Activated T-cell treated with anti-CD3 and anti-CD28 coated beads, Interleukin-2, amount 50 U/mL, for 48 hours (primary cell): ENCODE data around the gene KHDC4.

ENCODE experiments used
- DNase-seq, 2 experiments: peaks; one replicate each; pipeline ENCODE4 v3.0.0-alpha.2; 2020

Gene KHDC4

DNA sequence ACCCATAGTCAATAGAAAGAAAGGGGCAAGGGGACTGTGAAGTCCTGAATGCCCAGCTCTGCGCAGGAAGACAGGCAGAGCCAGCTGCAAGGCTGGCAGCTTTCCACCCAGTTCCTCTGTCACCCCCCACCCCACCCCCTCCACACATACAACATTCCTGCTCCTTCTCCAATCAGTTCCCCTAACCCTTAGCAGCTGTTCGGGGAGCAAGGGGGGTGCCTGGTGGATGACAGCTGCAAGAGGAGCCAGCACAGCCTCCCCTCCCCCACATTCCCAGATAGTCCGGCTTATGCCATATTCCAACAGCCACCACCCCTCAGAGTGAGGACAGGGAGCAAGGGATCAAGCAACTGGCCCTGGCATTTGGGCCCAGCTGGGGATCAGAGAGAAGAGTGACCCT, 34.5 kb upstream of the KHDC4 start:
- no peak for DNase-seq

DNA sequence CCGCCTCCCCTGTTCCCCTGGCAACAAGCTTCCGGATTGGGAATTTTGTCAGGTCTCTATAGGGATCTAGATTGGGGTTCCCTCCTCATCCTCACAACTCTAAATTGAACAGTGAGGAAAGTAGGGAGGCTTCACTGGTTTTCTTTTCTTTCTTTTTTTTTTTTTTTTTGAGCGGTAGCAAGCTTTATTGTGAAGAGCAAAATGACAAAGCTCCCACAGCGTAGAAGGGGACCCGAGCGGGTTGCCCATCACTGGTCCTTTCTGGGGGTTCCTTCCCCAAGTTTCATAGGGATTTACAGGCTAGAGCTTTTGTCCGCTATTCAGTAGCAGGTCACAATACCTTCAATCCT, 33.8 kb upstream of the KHDC4 start:
- DNase-seq = no peak

DNA sequence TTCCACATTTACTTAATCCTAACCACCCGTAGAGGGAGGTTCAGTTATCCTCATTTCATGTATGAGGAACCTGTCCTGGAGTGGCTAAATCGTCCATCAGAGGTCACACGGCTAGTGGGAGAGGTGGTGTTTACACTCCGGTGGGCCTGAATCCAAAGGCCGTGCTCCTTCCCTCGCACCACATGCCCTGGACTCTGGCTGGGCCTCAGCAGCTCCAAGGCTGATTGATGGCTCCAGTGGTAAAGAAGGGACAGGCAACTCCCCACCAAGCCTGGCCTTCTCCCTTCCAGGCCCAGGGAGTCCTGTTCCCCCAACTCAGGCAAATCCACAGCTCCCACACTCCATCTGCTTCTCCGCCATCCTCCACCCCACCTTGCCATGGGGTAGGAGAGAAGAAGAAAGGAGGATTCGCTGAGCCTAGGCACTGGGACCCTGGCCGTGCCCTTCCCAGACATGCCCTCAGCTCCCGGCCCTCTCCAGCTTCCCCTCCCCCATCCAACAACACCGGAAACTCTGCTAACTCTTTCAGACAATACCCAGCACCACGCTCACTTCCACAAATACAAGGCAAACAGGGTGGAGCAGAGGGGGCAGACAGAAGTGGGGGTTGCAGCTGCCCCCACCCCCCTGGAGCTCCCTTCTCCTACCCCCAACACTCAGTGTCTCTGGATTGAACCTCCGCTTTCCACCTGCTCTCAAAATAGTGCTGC, 33.3 kb upstream of the KHDC4 start:
- DNase-seq = no peak

DNA sequence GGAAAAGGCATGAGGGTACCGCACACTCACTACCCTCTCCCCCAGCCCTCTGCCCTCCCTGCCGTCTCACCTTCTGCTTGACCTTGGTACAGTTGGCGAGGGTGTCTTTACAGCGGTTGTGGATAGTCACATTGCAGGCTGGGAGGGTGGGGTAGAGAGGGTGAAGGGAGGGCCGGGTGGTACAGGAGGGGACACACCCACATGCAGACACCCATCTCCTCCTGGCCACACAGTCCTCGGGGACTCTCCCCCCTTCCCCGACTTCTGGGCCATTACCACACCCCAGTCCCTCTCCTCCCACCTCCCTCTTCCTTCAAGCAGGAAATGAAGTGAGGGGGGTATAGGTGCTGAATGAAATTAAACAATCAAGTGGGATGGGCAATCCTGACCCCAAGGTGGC, 32.5 kb upstream of the KHDC4 start:
- no peak for DNase-seq

DNA sequence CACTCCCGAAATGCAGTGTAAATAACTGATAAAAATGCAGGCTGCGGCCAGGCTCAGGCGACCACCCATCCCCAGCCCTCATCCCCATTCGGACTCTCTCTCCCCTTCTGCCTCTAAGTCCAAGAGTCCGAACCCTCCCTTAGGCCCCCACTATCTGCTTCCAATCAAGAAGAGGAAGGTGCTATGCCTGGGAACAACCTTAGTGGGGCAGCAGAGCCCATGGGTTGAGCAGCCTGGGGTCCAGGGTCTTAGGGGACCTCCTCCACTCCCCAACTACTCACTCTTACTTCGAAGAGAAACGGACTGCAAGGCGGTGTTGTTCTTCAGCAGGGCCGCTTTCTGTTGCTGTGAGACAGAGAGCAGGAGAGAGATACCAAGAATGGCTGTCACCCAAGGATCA, 31.9 kb upstream of the KHDC4 start:
- no peak for DNase-seq

DNA sequence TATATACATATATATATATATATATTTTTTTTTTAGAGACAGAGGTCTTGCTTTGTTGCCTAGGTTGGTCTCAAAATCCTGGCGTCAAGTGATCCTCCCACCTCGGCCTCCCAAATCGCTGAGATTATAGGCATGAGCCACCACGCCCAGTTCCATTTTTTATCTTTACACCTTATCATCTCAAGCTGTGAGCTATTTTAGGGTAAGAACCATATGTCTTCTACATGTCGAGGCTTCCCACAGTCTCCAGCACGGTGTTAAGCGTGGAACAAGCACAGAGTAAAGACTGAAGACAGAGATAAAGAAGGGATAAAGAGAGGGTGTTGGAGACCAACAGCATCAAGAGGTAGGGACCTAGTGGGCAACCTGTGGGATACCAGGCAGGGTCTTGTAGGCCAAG, 30.0 kb upstream of the KHDC4 start:
- DNase-seq = no peak

DNA sequence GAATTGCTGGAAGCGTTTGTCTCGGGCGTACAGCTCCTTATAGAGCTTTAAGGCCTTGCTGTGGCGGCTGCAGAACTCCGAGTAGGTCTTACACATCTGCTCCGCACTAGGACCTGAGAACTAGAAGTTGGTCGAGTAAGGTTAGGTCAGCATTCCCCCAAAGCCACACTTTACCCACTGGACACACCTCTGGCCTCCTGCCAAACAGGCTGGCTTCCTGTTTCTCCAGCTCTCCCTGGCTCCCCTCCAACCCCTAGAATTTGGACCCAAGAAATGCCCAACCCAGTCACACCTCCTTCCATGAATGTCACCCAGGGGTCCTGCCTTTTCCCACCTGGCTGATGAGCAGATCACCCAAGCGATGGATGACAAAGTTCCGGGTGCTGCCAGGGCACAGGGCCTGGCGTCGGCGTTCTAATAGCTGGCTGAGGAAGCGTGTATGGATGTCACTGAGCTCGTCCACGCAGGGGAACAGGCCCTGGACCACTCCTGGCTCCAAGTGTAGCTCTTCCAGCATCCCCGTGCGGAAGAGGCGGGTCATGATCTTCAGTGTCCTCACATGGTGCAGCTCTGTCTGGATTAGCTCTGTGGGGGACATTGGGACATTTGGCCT, 28.5 kb upstream of the KHDC4 start:
- no peak for DNase-seq

DNA sequence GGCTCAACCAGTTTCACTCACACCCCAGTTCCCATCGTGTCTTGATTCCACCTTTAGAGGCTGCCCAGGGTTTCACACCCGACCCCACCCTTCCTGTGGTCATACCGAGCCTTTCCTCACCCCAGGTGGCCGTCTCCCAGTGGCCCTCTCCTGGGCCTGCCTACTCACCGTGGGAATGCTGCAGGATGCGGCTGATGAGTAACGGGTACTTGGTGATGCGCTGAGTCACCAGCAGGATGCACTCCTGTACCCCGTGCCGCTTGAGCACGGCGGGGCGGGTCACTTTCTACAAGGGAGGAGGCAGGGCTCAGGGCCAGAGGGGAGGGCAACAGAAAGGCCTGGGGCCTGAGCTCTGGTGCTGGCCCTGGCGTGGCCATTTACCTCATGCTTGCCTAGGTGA, 27.7 kb upstream of the KHDC4 start:
- DNase-seq = no peak

DNA sequence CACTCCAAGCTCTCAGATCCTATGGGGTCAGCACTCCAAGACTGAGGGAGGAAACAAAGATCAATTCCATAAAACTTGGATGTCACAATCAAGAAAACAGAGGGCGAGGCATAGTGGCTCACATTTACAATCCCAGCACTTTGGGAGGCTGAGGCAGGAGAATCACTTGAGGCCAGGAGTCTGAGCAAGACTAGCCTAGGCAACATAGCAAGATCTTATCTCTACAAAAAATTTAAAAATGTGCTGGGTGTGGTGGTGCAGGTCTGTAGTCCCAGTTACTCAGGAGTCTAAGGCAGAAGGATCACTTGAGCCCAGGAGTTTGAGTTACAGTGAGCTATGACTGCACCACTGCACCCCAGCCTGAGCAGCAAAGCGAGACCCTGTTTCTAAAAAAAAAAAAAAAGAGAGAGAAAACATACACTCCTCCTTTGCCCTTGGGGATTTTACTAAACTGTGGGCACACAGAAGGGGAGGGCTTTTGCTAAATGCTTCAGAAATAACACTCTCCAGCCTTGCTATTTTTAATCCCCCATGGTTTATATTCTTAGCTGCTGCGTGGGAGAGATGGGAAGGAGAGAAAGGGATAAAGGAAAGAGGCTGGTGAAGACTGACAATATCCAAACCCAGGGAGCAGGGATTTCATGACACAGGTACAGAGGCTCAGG, 26.0 kb upstream of the KHDC4 start:
- DNase-seq = no peak

DNA sequence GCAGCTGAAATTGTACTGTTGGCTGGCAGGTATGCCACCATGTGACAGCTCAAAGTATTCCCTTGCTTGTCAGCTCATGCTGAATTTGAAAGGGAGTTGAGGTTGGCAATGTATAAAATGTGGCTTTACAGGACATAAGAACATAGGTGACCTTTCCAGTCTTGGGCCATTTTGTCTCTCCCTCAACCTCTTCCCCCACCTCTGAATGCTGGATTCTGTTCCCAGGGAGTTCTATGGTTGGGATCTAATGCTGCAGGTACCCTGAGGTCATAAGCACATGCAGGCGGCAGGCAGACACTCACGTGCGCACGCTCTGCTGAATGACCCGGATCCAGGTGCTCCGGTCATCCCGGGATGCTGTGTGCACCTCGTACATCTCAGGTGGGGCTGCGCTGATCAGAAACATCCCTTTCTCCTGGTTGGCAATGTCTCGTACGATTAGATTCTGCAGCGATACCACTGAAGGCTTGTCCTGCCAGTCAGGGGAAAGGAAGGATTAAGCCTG, 23.2 kb upstream of the KHDC4 start:
- no peak for DNase-seq

DNA sequence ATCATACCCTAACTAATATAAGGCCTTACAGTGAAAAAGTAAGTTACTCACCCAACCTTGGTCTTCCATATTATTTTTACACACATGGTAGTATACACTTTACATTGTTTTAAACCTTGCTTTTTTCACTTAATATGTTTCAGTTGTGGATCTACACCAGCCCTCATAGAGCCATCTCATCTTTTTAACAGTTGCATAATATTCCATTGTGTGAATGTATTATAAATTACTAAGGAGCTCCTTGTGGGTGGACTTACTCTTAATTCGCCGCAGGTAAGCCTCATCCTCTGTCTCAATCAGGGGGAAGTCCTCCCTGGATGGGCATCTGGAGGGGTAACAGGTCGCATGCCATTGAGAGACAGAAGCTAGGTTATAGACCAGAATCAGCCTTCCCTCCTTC, 20.4 kb upstream of the KHDC4 start:
- no peak for DNase-seq

DNA sequence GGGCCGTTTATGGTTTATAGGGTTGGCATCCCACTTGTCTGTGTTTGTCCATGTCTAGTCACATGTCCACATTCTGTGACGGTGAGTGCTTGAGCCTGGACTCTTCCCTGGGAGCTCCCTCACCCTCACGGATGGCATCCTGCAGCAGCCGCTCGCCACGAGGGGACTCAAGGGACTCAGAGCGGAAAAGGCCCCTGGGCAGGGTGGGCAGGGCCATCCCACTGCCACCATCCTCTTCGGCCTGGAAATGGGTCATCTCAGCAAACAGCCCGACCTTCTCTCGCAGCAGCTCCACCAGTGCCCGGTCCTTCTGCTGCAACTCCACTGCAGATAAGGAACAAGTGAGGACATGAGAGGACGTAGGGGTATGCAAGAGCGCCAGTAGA, 18.3 kb upstream of the KHDC4 start:
- no peak for DNase-seq

DNA sequence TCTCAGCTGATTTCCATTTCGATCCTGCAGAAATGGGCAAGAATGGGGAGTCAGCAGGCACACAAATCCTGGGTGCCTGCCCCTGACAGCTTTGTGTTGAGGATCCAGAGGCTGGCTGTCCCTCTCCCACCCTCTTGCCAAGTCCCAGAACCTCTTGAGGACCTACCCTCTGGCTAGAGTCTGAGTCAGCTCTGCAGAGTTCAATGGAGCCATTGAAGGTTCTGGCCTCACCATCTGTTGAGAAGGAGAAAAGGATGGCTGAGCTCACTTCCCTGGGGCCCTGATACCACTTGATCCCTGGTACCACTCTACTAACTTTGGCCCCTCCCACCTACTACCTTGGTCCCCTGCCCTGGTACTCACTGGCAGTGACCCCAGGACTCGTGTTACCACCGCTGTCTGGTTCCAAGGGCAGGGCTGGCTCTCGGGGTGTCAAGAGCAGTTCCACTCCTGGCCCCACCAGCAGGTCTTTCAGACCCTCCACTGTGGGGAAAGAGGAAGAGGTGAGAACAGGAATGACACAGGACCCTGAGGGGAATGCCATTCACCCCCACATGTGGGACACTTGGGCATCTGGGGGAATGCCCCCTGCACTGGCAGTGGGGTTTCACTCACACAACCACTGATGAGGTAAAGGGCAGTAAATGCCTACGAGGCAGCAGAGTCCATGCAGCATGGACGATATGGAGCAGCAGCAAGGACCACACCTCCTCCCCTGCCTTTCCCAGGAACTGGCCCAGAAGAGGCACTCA, 17.7 kb upstream of the KHDC4 start:
- DNase-seq = no peak

DNA sequence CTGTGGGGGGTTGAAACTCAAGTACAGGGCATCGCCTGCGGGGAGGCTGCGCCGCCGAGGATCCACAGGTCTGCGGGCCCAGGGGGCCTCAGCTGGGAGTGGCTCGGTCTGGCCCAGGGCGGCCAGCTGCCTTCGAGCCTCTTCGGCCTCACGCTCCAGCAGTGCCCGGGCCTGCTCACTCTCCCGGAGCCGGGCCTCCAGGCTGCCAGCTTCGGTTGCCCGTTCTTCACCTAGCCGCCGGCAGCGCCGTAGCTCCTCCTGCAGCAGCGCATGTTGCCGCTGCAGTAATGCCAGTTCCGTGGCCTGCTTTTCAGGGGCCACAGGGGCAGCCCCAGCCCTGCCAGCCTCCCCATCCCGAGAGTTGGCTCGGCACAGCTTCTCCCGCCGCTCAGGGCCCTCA, 16.6 kb upstream of the KHDC4 start:
- no peak for DNase-seq

DNA sequence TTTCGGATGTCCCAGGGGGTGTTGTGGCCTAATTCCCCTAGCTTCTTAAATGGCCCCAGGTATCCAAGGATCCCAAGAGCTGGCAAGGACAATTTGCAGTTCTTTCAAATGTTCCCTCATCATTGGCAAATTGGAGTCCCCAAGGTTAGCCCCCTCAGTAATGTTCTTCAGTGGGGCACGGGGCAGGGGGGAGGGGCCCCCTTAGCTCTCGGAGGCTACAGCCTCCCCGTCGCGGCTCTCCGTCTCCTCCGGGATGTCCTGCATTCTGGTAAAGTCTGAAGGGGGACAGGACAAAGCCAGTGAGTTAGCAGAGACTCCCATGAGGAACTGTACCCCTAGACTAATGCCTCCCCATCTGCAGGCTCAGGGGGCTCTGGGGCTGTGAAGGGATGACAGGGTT, 13.5 kb upstream of the KHDC4 start:
- no peak for DNase-seq

DNA sequence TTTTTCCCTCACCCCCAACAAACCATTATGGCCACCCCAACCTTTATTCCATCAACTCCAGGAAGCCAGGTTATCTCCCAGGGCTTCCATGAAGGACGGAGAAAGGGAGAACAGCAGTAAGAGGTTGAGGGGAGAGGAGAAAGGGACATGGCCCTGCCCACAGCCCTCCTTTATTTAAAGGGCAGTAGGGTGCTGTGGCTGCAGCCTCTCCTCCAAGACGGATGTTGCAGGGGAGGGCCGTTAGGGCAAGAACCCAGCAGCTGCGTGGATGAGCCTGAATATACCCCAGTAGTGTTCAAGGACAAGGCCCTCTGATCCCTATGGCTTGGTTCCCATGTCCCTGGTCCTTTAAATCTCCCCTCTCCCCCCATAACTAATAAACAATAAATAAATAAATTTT, 13.1 kb upstream of the KHDC4 start:
- DNase-seq = no peak

DNA sequence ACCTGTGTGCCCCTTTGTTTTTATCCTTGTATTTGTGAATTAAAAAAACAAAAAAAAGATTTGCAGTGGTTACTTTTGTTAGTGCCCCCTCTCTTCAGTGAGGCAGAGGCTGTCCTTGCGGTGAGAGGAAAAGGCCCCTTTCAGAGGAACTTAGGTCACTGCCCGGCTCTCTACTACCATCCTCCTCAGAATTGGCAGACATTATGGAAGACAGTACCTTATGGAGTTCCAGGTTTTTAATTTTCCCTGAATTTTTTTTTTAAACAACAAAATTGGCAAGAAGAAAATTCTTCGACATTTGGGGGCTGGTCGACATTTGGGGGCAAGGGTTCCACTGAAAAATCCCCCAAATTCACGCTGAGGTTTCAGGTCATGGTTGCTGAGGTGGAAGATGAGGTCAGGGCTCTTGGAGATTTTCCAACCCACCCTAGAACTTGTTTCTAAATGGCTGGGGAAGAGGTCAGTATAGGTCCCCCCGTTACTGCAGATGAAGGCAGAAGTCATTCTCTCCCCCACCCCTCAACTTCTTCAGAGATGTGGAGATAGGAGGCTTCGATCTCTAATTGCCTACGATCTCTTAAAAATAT, 12.5 kb upstream of the KHDC4 start:
- no peak for DNase-seq

DNA sequence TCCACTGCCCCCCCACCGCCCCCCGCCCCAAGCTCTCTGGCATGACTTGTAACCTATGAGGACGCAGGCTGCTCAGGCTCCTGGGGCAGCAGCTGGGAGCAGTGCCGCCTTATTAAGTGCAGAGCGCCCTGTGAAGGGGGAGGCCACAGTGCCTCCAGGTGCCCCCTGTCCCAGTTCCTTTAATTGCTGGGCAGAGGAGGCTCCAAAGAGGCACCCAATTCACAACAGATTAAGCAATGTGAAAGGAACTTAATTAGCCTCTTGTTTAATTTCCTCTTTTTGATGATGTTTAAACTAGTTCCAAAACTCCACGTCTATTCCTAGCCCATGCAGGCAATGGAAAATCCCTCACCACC, 10.2 kb upstream of the KHDC4 start:
- DNase-seq = no peak

DNA sequence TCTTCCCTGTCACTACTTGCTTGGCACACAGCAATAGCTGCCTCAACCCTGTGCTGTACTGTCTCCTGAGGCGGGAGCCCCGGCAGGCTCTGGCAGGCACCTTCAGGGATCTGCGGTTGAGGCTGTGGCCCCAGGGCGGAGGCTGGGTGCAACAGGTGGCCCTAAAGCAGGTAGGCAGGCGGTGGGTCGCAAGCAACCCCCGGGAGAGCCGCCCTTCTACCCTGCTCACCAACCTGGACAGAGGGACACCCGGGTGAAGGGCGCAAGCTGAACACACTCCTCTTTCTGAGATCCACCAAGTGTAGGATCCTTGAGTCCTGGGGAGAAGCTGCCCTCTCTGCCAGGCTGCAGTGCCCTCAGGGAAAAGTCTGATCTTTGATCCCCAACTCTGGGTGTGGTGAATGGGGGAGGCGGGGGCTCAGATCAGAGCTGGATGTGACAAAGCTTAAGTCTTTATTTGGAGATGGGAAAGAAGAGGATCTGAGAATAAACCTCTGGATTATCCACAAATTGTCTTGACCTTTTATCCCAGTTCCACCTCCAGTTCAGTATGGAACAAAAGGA, 8.4 kb upstream of the KHDC4 start:
- no peak for DNase-seq

DNA sequence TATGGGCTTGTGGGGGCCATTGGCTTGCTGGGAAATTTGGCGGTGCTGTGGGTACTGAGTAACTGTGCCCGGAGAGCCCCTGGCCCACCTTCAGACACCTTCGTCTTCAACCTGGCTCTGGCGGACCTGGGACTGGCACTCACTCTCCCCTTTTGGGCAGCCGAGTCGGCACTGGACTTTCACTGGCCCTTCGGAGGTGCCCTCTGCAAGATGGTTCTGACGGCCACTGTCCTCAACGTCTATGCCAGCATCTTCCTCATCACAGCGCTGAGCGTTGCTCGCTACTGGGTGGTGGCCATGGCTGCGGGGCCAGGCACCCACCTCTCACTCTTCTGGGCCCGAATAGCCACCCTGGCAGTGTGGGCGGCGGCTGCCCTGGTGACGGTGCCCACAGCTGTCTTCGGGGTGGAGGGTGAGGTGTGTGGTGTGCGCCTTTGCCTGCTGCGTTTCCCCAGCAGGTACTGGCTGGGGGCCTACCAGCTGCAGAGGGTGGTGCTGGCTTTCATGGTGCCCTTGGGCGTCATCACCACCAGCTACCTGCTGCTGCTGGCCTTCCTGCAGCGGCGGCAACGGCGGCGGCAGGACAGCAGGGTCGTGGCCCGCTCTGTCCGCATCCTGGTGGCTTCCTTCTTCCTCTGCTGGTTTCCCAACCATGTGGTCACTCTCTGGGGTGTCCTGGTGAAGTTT, 7.8 kb upstream of the KHDC4 start:
- no peak for DNase-seq

DNA sequence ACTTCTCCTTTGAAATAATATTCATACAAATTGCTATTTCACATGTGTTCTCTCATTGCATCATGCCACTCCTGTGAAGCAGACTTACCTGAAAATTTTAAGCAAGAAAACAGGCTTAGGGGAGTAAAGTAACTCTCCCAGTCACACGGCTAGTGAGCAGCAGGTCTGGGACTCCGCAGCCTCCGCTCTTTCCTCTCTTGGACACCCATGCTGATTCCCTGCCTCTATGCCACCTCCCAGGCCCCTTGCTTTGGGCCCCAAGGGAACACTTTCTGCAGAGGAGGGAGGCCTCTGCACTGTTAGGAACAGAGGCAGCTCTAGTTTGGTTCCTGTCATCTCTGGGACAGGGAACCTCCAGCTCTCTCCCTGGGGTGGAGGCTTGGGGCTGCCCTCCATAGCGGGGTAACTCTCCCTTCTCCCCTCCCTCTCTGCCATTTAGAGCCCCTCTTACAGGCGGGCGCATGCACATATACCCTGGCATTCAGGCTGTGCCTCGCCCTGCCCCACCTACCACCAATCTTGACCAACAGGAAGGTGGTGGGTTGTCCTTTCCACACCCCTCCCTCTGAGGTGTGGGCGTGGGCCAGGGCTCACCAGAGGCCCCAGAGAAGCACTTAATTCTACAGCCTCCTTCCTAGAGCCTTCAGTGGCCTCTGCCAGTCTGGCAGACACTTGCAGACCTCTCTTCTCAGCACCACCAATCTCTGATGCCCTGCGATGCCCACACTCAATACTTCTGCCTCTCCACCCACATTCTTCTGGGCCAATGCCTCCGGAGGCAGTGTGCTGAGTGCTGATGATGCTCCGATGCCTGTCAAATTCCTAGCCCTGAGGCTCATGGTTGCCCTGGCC, 7.0 kb upstream of the KHDC4 start, which contains the start of gene RXFP4:
Gene RXFP4 (plus strand): TSS at position 646 of the 852 bp plus-strand sequence. CDS start 72 bp downstream, at position 718.
- DNase-seq = no peak
